Measurements from ENCODE around the gene NUP50. TPM values are rescaled to one million over a fixed set of nuclear protein-coding genes. Genes with fewer than 3 reads are reported as not detected.

Gene NUP50
- total and polyA plus RNA-seq, 7 donors = 10.8 to 28.5 (median 26.2) TPM

GRCh38 chr22:45221201-45221600, 57.5 kb downstream of the NUP50 start:
- 66 to 77% methylated on average over 5 of the region's 5 CpGs for WGBS, 2 donors
- no peak overlapping the region for H3K4me3 ChIP-seq
- intact Hi-C loops (cut with DNase I) = no loop called here
- no peak overlapping the region for H3K27ac ChIP-seq
- H3K36me3 ChIP-seq = no peaks in the 10 kb centered on the region
- TF ChIP-seq EP300 (IDR thresholded peaks at IDR 0.05) (no peak), POLR2A (IDR thresholded peaks at IDR 0.05) (no peak), CTCF (IDR thresholded peaks at IDR 0.05) (no peak), POLR2AphosphoS5 (IDR thresholded peaks at IDR 0.05) (no peak)
- no peaks in the 10 kb centered on the region for H3K9me3 ChIP-seq
- peaks cover 0 to 31% (median 20%) of the 10 kb centered on the region in 4 donors for H3K4me1 ChIP-seq
- no peak for DNase-seq
- H3K27me3 ChIP-seq = no peaks in the 10 kb centered on the region

GRCh38 chr22:45223304-45224117, 59.8 kb downstream of the NUP50 start:
- WGBS, 2 donors = 60 to 73% methylated on average over 5 of the region's 5 CpGs
- Histone ChIP-seq H3K4me3 (no peak overlapping the region), H3K27me3 (no peaks in the 10 kb centered on the region), H3K36me3 (no peaks in the 10 kb centered on the region), H3K9me3 (no peaks in the 10 kb centered on the region), H3K27ac (no peak overlapping the region), H3K4me1 (peaks cover 0 to 39% (median 24%) of the 10 kb centered on the region in 4 donors)
- intact Hi-C loops (cut with DNase I) = no loop called here
- TF ChIP-seq POLR2AphosphoS5 (IDR thresholded peaks at IDR 0.05) (no peak), EP300 (IDR thresholded peaks at IDR 0.05) (no peak), CTCF (IDR thresholded peaks at IDR 0.05) (no peak), POLR2A (IDR thresholded peaks at IDR 0.05) (no peak)
- DNase-seq = no peak

GRCh38 chr22:45224331-45224730, 60.6 kb downstream of the NUP50 start:
- Histone ChIP-seq H3K9me3 (no peaks in the 10 kb centered on the region), H3K36me3 (no peaks in the 10 kb centered on the region), H3K4me3 (no peak overlapping the region), H3K27me3 (no peaks in the 10 kb centered on the region), H3K4me1 (peaks cover 0 to 39% (median 24%) of the 10 kb centered on the region in 4 donors), H3K27ac (no peak overlapping the region)
- TF ChIP-seq POLR2A (IDR thresholded peaks at IDR 0.05) = no peak
- no peak for TF ChIP-seq EP300 (IDR thresholded peaks at IDR 0.05)
- TF ChIP-seq POLR2AphosphoS5 (IDR thresholded peaks at IDR 0.05) = no peak
- TF ChIP-seq CTCF (IDR thresholded peaks at IDR 0.05) = no peak
- DNase-seq = no peak
- 78 to 80% methylated on average over 11 of the region's 11 CpGs for WGBS, 2 donors
- intact Hi-C loops (cut with DNase I) = no loop called here

- no peaks in the 10 kb centered on the region for H3K36me3 ChIP-seq
- no peaks in the 10 kb centered on the region for H3K9me3 ChIP-seq
- intact Hi-C loops (cut with DNase I) = no loop called here
- no peak for TF ChIP-seq POLR2A (IDR thresholded peaks at IDR 0.05)
- no peak for TF ChIP-seq CTCF (IDR thresholded peaks at IDR 0.05)
- no peak for TF ChIP-seq POLR2AphosphoS5 (IDR thresholded peaks at IDR 0.05)
- TF ChIP-seq EP300 (IDR thresholded peaks at IDR 0.05) = no peak
- H3K4me1 ChIP-seq = peaks cover 0 to 39% (median 24%) of the 10 kb centered on the region in 4 donors
- H3K4me3 ChIP-seq = no peak overlapping the region
- H3K27ac ChIP-seq = peak overlapping the region; percentile 29 to 73 (median 57)
- no peaks in the 10 kb centered on the region for H3K27me3 ChIP-seq
- WGBS, 2 donors = 90 to 91% methylated on average over 19 of the region's 19 CpGs
- no peak for DNase-seq
Measured at GRCh38 chr22:45224988-45225731, 61.4 kb downstream of the NUP50 start.

Measured in sigmoid colon (tissue), 7 donors.